Stimulated activated CD4-positive, alpha-beta T cell treated with anti-CD3 and anti-CD28 coated beads, Interleukin-2, amount 100 ng/mL, for 24 hours (primary cell): ENCODE data around the gene IL4.
A peak's percentile ranks its signal among the peaks of the same experiment; 100 is the strongest.
"Not testable (repeated sequence)": the region's sequence is repeated elsewhere in the genome, so short reads cannot be mapped to it uniquely, and the experiment has no call there.

Experiments used
- DNase-seq, 2 donors: peaks; one replicate each; pipeline ENCODE4 v3.0.0-alpha.2; 2020

Gene IL4

DNA sequence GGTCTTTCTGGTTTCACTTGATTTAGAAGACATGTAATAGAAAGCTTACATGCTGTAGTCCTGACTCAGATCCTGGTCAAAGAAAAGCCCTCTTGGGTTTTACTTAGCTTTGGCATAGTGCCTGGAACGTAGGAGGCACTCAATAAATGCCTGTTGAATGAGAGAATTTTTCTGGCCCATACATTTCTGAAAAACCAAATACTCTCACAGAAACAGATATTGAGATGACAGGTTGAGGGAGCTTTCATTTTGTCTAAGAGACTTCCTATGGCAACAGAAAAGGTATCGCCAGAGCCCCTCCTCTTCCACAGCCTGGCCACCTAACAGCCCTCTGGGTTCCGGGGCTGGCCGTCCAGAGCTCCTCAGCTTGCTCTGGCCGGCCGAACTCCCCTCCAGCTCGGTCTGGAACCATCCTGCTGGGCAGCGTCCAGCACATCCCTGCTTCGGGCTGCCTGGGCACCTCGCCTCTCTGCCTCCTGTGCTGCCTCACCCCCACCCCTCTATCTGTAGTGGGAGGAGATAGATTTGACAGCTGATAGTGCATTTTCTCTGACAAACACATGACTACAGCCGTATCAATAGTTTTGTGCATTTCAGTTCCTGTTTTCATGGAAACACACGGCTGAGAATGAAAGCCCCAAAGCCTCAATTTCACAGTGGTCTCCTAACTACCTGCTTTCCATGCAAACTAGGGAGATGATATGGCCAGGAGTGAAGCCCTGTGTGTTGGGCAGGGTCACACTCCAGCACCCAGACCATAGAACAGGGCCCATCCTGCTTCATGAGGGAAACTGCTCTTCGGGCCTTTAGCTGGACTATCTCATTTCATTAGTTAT is 1.1 kb downstream of the IL4 start:
- peak in 1 of 2 donors; percentile 17 for DNase-seq

DNA sequence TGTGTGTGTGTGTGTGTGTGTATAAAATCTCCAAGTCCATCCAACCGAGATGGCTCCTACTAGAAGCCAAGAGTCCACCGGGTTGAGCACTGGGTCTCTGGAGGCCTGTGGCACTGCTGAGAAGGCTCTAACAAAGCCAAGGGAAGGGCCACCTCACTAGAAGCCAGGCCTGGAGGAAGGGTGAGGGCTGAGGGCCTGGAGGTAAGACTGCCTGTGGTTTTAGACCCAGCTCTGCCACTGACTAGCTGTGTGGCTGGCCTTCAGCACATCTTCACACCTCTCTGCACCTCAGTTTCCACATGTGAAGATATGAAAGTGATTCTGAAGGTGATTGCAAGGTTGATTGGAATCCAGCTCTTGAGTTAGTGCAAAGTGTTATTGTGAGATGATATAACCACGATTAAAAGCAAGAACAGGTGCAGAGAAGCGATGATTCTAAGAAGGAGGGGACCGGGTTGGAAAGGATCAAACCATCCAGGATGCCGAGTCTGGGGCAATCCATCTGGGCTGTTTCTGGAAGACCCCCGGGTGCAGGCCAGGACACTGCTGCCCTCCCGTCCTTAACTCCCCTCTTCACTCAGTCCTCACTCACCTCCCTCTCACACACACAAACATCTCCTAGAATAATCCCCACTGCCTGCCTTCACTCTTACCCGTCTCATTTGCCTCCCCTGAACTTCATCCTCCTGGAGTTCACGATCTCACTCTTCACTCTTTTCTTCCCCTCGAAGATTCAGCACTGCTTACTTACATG is 2.3 kb downstream of the IL4 start:
- peak in 1 of 2 donors; percentile 11 for DNase-seq

DNA sequence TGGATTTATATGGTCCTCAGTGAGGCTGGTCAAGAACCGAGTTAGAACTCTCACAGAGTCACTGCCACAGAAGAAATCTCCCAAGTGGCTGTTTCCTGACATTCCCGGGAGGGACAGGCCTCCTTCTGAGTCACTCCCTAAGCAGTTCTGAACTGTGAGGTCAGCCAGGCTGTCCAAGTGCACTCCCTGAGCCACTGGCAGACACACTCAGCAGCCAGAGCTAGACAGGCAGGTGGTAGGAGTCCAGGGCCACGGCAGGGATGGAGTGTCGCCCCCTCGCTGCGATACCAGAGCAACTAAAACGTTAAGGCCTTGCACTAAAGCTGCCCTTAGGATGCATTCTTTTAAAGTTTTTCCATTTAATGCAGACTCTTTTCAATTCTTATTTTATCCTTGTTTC is 3.4 kb downstream of the IL4 start:
- DNase-seq: no peak

DNA sequence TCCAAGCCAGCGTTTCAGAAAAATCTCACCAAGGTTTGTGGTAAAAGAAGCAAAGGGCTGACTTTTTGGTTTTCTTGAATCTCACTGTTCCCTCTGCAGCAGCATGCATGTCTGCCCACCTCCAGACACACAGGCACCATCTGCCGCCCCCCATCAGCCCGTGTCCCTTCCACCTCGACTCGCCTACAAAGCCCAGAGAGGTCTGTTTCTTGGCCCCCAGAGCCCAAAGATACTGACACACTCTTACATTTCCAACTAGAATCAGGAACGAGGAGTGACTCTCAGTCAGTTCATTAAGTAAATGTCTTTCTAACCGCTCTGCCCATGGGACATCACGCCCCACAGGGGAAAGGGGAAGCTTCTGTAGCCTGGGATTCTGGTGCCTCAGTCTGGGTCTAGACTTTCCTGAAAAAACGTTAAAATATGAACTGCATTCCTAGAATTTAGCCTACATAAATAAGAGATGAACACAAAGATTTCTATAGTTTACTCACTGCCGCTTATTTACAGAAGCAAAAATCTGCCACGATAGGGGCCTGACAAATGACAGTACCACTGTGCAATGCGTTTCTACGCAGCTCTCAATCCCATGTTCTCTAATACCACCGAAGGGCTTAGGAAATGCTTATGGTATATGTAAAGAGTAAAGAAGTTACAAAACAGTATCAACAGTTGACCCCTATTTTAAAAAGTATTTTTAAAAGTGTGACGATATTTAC is 4.1 kb downstream of the IL4 start:
- DNase-seq: no peak

DNA sequence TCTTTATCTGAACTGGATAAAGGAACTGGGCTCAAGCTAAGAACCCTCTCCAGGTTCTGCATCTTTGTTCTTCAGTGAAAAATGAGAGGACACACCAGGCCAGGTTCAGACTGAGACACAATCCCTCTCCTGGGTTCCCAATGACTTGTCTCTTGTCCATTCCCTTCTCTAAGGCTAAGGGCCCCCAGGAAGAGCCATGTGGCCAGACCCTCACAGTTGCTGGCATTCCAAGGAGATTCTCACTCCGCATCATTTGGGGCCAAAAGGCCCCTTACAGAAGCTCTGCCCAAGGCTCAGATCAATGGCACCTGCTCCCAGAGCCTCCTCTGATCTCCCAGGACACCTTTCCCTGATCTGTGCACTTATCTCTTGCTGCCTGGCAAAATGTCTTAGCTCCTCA is 4.9 kb downstream of the IL4 start:
- no peak for DNase-seq

DNA sequence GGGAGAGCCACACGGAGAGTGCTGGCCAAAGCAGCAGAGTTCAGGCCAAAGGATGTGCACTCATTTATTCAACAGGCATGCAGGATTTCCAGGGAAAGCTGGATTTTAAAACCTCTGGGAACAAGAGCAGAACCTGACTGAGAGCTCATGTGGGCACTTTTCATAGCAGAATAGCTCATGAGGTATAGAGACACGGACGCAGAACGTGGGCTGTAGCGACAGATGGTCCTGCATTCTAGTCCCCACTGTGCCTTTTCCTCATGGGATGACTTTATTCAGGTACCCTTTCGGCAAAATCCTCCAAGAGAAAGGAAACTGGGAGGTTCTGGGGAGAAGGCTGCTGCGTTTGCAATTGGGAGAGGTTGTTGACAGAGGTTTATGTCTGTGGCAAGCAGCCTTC is 5.4 kb downstream of the IL4 start:
- no peak for DNase-seq

DNA sequence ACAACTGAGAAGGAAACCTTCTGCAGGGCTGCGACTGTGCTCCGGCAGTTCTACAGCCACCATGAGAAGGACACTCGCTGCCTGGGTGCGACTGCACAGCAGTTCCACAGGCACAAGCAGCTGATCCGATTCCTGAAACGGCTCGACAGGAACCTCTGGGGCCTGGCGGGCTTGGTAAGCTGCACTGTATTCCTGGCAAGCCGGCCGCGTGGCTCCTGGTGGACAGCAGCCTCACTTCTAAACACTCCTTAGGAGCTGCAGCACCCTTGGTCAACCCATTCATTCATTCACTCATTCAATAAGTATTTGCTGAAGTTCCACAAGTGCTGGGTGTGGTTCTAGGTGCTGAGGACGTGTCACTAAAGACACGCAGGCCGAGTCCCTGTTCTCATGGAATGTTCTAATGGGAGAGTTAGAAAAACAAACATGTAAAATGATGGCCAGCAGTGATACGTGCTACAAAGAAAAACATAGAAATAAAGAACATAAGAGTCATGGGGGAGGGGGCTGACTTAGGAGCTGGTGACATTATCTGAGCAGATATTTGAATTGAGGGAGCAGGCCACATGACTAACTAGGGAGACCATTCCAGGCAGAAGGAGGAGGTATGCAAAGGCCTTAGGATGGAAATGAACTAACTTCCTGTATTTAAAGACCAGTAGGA is 6.1 kb downstream of the IL4 start:
- no peak for DNase-seq

DNA sequence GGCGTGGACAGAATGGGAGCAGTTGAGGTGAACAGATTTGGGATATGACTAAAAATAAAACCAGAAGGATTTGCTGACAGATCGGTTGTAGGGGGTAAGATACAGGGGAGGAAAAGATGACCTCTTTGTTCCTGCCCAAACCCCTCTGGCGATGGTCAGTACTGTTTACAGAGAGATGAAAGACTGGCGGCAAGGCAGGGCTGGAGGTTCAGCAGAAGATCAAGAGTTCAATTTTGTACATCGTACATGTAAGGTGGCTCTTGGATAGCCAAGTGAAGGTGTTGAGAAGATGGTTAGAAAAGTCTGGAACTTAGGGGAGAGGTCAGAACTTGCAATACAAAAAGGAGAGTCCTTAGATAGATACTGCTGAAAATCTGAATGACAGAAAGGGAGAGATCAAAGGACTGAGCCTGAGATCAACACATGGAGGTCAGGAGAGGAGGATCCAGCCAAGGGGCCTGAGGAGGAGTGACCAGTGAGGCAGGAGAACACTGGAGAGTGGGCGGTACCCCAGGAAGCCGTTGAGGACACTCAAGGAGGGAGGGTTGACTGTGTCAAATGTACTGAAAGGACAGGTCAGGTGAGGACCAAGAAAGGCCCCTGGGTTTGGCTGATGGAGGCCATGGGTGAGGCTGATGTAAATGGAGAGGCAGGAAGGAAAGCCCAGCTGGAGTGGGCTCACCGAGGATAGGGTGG is 7.1 kb downstream of the IL4 start:
- DNase-seq: no peak

DNA sequence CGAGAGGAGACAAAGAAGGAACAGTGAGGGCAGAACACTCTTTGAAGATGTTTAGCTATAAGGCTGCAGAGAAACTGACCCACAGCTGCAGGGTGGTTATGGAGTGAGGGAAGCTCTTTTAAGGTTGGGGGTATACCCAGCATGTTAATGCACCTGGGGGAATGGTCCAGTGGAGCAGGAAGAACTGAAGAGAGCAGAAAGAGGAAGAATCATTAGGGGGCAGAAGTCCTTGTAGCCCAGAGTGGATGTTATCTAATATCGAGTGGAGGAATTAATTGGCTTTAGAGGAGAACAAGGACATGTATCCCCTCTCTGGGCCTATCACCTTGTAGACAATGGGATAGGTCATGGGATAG is 7.7 kb downstream of the IL4 start:
- DNase-seq: no peak

DNA sequence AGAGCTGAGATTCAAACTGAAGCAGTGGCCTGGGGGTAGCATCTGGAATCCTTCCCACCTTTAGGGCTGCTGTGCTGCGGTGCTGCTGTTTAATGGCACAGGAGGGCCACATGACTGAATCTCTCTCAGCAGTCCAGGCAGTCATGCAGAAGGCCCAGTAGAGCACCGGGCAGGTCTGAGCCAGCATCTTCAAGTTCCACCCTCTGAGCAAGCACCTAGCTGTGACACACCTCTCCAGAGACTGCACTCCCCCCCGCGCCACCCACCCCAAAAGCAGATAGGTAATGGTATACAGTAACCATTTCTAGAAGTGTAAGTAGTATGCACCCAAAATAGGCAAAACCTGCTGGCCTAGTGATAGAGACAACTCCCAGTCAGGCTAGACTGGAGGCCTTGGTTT is 8.2 kb downstream of the IL4 start:
- DNase-seq: no peak

DNA sequence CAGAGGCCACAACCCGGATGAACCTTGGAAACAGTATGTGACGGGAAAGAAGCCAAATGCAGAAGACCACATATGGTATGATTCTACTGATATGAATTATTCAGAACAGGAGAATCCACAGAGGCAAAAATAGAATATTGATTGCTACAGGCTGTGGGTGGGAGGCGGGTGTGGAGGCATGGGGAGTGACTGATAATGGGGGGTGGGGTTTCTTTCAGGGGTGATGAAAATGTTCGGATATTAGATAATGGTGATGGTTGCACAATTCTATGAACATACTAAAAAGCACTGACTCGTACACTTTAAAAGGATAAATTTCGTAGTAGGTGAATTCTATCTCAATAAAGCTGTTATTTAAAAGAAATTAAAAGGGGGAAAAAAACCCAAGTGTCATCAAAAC is 10.7 kb downstream of the IL4 start:
- no peak for DNase-seq

DNA sequence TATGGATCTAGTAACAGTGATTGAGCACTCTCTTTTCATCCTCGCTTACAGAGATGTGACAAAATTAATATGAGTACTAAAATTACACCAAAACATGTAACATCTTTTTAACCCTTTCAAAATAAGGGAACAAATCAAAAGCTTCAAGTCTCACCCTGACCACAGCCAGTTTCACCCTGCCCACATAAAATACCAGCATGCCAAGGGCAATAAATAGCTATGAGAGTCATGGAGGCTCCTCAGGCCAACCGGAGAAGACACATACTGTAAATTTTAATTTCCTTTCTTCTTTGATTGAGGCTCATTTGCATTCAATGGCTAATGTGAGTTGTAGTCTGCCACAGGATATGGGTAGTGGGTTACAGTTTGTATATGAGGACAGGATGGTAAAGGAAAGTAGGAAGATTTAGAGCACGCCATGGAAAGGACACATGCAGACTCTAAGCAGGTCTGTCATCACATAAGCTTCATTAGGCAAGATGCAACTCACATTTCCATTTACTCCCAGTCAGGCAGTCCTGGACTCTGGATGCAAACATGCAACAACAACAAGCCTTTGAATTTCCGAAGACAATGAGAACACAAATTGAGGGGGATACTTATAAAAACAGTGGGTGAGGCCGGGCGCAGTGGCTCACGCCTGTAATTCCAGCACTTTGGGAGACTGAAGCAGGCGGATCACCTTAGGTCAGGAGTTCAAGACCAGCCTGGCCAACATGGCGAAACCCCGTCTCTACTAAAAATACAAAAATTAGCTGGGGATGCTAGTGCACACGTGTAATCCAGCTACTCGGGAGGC is 11.3 kb downstream of the IL4 start:
- no peak for DNase-seq

DNA sequence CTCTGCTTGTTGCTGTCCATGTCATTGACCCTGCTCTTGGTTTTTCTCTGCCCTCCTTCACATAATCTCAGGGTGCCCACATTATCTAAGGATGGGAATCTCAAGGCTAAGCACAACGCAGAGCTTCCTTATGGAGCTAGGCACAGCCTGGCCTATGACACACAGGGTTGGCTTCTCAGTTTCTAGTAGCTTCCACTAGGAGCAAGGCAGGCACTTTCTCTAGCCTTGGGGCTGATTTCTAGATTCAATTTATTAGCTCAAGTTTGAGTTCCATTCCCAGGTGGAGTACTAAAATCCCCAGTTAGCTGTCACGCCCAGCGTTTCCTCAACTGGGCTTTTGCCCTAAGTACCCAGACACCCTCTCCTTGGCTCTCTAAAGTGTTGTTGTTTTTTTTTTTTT is 12.4 kb downstream of the IL4 start:
- DNase-seq: no peak

DNA sequence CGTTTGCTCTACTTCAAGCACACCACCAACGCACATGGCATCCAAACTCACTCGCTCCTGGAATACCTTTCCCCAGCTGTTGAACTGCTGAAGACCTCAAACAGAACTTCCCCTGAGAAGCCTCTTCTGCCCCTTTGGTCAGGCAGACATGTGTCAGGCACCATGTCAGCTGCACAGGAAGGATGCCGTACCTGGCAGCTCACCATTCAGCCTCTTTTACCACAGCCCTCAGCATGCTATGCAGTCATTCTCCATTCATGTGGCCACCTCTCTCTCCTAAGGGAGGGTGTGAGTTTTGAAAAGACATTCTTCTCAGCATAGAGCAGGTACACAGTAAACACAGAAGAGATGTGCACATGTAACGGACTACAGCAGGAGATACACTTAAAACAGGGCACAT is 14.2 kb downstream of the IL4 start:
- peak in 1 of 2 donors; percentile 24 for DNase-seq

DNA sequence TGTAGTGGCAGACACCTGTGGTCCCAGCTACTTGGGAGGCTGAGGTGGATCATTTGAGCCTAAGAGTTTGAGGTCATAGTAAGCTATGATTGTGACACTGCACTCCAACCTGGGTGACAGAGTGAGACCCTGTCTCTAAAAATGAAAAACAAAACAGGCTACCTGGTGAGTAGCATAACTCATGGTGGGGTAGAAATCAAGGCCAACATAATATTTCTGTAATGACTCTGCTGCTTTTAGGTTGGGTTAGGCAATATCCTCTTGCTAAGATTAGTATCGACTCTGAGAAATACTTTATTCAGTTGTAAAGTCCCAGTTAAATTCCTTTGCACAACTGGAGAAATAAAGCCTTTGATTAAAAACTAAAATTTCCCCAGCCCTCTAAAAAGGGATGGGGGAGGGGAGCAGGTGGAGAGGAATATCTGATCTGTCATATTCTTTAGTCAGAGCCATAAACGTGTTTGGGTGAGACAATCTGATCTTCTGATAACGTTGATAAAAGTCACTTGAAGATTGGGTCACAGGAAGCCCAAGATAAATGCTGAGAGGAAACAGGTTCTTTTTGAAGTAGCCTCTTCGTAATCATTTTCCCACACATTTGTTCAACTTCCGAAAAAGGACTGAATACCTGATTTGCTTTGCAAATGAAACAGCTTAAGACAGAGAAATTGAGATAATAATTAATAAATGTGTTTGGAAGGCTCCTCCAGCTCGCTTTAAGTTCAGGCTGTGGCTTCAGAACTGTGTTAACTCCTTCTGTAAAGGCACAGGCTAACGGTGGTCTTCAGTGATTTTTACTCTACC is 14.9 kb downstream of the IL4 start:
- peak in 1 of 2 donors; percentile 32 for DNase-seq

DNA sequence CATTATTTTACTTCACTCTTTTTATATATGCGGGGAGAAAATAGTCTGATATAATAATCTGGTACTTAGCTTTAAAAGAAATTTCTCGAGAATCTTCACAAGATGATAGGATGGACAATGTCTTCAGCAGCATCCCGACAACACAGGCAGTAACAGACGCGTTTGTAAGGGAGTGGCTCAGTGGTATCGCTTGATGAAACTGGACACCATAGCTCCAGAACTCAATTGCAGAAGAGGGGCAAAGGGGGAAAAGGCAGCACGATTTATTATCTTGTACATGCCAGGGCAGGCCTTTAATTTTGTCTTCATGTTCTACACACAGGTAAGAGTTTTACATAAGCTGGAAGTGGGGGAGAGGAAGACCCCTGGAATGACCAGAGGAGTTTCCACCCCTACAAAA is 15.7 kb downstream of the IL4 start:
- DNase-seq: no peak

DNA sequence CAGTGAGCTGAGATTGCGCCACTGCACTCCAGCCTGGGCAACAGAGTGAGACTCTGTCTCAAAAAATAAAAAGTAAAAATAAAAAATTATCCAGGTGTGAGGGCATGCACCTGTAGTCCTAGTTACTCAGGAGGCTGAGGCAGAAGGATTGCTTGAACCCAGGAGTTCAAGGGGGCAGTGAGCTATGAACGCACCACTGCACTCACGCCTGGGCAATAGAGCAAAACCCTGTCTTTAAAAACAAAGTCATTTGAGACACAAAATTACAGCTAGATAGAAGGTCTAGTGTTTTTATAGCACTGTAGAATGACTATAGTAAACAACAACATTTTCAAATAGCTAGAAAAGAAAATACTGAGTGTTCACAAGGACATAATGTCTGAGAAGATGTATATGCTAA is 16.4 kb downstream of the IL4 start:
- no peak for DNase-seq

DNA sequence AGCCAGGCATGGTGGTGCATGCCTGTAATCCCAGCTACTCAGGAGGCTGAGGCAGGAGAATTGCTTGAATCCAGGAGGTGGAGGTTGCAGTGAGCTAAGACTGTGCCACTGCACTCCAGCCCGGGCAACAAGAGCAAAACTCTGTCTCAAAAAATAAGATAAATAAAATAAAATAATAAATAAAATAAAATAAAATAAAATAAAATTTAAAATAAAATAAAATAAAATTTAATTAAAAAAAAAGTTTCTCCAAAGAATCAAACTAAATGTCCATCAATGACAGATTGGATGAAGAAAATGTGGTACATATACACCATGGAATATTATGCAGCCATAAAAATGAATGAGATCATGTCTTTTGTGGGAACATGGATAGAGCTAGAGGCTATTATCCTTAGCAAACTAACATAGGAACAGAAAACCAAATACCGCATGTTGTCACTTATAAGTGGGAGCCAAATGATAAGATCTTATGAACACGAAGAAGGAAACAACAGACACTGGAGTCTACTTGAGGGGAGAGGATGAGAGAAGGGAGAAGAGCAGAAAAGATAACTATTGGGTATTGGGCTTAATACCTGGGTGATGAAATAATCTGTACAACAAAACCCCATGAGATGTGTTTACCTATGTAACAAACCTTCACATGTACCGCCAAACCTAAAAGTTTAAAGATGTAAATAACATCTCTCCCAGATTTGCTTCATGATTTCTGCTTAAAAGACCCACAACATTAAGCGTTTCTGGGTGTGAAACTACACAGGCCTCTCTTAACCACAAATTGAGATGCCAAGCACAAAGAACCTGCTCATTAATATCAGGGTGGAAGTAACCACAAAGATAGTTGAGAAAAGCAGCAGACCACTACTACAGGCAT is 18.2 kb downstream of the IL4 start:
- DNase-seq: not testable (repeated sequence)

DNA sequence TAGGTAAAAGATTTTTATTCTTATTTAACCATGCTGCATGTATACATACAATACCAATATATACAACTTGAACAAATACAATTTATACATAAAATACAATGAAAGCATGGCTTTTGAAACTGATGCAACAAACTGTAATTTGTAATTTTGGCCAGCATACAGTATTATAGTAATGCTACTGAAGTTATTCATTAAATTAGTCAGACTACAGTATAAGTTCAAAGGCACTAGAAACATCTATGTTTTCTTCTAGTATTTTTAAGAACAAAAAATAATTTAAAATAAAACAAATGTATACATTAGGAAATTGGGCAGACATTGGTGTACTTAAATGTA is 18.8 kb downstream of the IL4 start:
- no peak for DNase-seq

DNA sequence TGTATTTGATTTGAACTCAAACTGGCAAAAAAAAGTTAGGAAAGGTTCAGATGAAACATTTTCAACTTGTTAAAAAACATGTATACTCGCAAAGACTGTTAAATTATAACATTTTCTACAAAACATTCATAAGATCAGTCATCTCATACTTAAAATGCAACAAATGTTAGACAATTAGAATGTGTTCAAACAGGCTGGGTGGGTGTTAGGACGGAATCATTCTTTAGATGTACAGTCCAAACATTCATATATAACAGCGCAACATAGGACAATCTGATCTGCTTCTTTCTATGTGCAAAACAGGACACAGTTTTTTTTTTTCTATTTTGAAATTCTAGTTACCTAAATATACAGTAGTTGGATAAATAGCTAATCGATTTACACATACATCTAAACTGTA is 22.2 kb downstream of the IL4 start:
- DNase-seq: no peak
